ENCODE results near the gene VHLL. TPM values are rescaled to one million over a fixed set of nuclear protein-coding genes. Genes with fewer than 3 reads are reported as not detected.

The VHLL gene
- total and polyA plus RNA-seq, 2 of the 13 experiments (the other 11 are each of a cell fraction or from before 2014, with no cell fraction given) = 0.24 TPM; not detected in 1

- TF ChIP-seq MTA3 (CRISPR knock-in tag; IDR thresholded peaks at IDR 0.05) (no peak), ATF7 (IDR thresholded peaks at IDR 0.05) (no peak), ATF7 (CRISPR knock-in tag; IDR thresholded peaks at IDR 0.05) (no peak), AGO1 (IDR thresholded peaks at IDR 0.05; ENCODE audit: low read depth, low read length, poor library complexity, severe bottlenecking) (peak; percentile 49), ZBTB21 (CRISPR knock-in tag; IDR thresholded peaks at IDR 0.05) (no peak), ZNF20 (CRISPR knock-in tag; IDR thresholded peaks at IDR 0.05) (no peak), TFDP2 (CRISPR knock-in tag; IDR thresholded peaks at IDR 0.05) (no peak), ZFP41 (CRISPR knock-in tag; IDR thresholded peaks at IDR 0.05; ENCODE audit: borderline replicate concordance) (no peak), HOXA3 (CRISPR knock-in tag; IDR thresholded peaks at IDR 0.05) (peak; percentile 58), KLF13 (CRISPR knock-in tag; IDR thresholded peaks at IDR 0.05) (no peak), ZNF615 (CRISPR knock-in tag; IDR thresholded peaks at IDR 0.05; ENCODE audit: borderline replicate concordance) (no peak), PAWR (CRISPR knock-in tag; IDR thresholded peaks at IDR 0.05; ENCODE audit: borderline replicate concordance) (no peak), KLF6 (CRISPR knock-in tag; IDR thresholded peaks at IDR 0.05) (peak; percentile 74; the same call in 1 of the 2 replicates), SKIL (CRISPR knock-in tag; IDR thresholded peaks at IDR 0.05; ENCODE audit: borderline replicate concordance) (no peak), SOX13 (IDR thresholded peaks at IDR 0.05) (peak; percentile 96), SOX13 (CRISPR knock-in tag; conservative IDR thresholded peaks at IDR 0.05 in 1 of 2, IDR thresholded peaks at IDR 0.05 in 1 of 2) (no peak), HDAC2 (CRISPR knock-in tag; IDR thresholded peaks at IDR 0.05) (peak; percentile 19; the same call in 1 of the 2 replicates), GRHL1 (CRISPR knock-in tag; conservative IDR thresholded peaks at IDR 0.05) (no peak), SRF (IDR thresholded peaks at IDR 0.05; ENCODE audit: low read depth, low read length) (peak; percentile 73), ZNF782 (CRISPR knock-in tag; IDR thresholded peaks at IDR 0.05; ENCODE audit: borderline replicate concordance) (no peak), XRCC5 (optimal IDR thresholded peaks at IDR 0.05; ENCODE audit: low read length) (peak; percentile 36), ZSCAN9 (CRISPR knock-in tag; IDR thresholded peaks at IDR 0.05; ENCODE audit: borderline replicate concordance) (peak; percentile 12; the same call in 1 of the 2 replicates), ZNF788 (CRISPR knock-in tag; IDR thresholded peaks at IDR 0.05; ENCODE audit: borderline replicate concordance) (0 out of 2 replicates have a peak, but pooled peaks have one; percentile 54)
Observed at GRCh38 chr1:156338180-156338976, 39.3 kb upstream of the VHLL start, which contains the start of the genes CCT3 and TSACC (continued).
